Testis (tissue), 3 donors: ENCODE data around the gene ISX. TPM values are rescaled to one million over a fixed set of nuclear protein-coding genes. Genes with fewer than 3 reads are reported as not detected.
"Not testable (repeated sequence)": the region's sequence is repeated elsewhere in the genome, so short reads cannot be mapped to it uniquely, and the experiment has no call there.

Experiments
- DNase-seq: peaks from one replicate; pipeline ENCODE4 v3.0.0-alpha.2; 2019
- H3K27ac ChIP-seq, 2 donors: fragments of 200-600 bp; sonication (generic); one replicate each; pipeline ENCODE4 v1.5.1; 2019
- H3K27me3 ChIP-seq: fragments of 200-600 bp; sonication (generic); one replicate; pipeline ENCODE4 v1.5.1; 2019
- H3K36me3 ChIP-seq: fragments of 200-600 bp; sonication (generic); one replicate; pipeline ENCODE4 v1.5.1; 2017; ENCODE audit warnings: low read depth; ENCODE audit errors: missing control alignments
- H3K4me1 ChIP-seq: fragments of 200-600 bp; sonication (generic); one replicate; pipeline ENCODE4 v1.5.1; 2019
- H3K4me3 ChIP-seq, 2 donors: fragments of 200-600 bp; sonication (generic); one replicate each; pipeline ENCODE4 v1.5.1; 2017 to 2019
- H3K9me3 ChIP-seq: fragments of 200-600 bp; sonication (generic); one replicate; pipeline ENCODE4 v1.5.1; 2017
- CTCF ChIP-seq, 3 experiments: fragments of 450-650 bp in 2 of 3; fragments of 200-600 bp in 1 of 3; sonication (generic) in 1 of 3; IDR thresholded peaks; one replicate each; pipeline ENCODE4 v1.5.1; 2016 to 2019; ENCODE audit warnings: antibody characterized with exemption in 3 of 3, mild to moderate bottlenecking in 2 of 3, moderate library complexity in 1 of 3
- POLR2A ChIP-seq: fragments of 450-650 bp; IDR thresholded peaks from one replicate; pipeline ENCODE4 v1.6.1; 2017; ENCODE audit warnings: antibody characterized with exemption, mild to moderate bottlenecking, moderate library complexity
- WGBS, 2 donors: methylation state at CpG; one replicate each; pipeline ENCODE4 v1.1.5; 2018; 5-methylcytosine and 5-hydroxymethylcytosine counted together
- intact Hi-C: fragments of 100-400 bp; cut with DNase I; formaldehyde crosslinking; loops from one replicate; pipeline ENCODE4 v1.15.1; 2023; ENCODE audit warnings: low total_unique reads
- polyA plus RNA-seq: library from polyadenylated mRNA; stranded (reverse); fragments of 350-450 nt; fragmentation: Illumina TruSeq; extraction: RNeasy Lipid Tissue Mini Kit (QIAGEN cat#74804); gene quantifications from one replicate; pipeline ENCODE4 v1.2.3, GENCODE V29; 2014; ENCODE audit warnings: low read depth, low replicate concordance; ENCODE audit not compliant: insufficient read depth
- total RNA-seq, 2 donors: library from RNA; depleted of rRNA; stranded (reverse); fragments of >200 nt; gene quantifications; one replicate each; pipeline ENCODE4 v1.2.3, GENCODE V29; 2016

ISX gene
- total and polyA plus RNA-seq, 3 donors from 2014 or later = not detected

GRCh38 chr22:35043934-35044319, 22.0 kb upstream of the ISX start:
- no peak overlapping the region for H3K27ac ChIP-seq
- no peaks in the 10 kb centered on the region for H3K4me1 ChIP-seq
- H3K9me3 ChIP-seq = no peaks in the 10 kb centered on the region
- DNase-seq = no peak
- TF ChIP-seq POLR2A (no peak), CTCF (IDR thresholded peaks at IDR 0.05) (no peak)
- no peaks in the 10 kb centered on the region for H3K27me3 ChIP-seq
- 50 to 66% methylated on average over 2 of the region's 2 CpGs for WGBS, 2 donors
- H3K4me3 ChIP-seq = no peak overlapping the region
- intact Hi-C loops = no loop called here
- no peaks in the 10 kb centered on the region for H3K36me3 ChIP-seq

- Histone ChIP-seq H3K27me3 (no peaks in the 10 kb centered on the region), H3K4me1 (no peaks in the 10 kb centered on the region), H3K4me3 (no peak overlapping the region), H3K27ac (no peak overlapping the region), H3K9me3 (no peaks in the 10 kb centered on the region), H3K36me3 (no peaks in the 10 kb centered on the region)
- 85 to 86% methylated on average over 5 of the region's 5 CpGs for WGBS, 2 donors
- intact Hi-C loops = no loop called here
- TF ChIP-seq CTCF (IDR thresholded peaks at IDR 0.05) (no peak), POLR2A (no peak)
- no peak for DNase-seq
These were observed 21.2 kb upstream of the ISX start for GRCh38 chr22:35044607-35045390.

GRCh38 chr22:35045451-35045850, 20.5 kb upstream of the ISX start:
- DNase-seq = no peak
- intact Hi-C loops = no loop called here
- H3K36me3 ChIP-seq = no peaks in the 10 kb centered on the region
- H3K27ac ChIP-seq = no peak overlapping the region
- H3K4me1 ChIP-seq = no peaks in the 10 kb centered on the region
- no peaks in the 10 kb centered on the region for H3K9me3 ChIP-seq
- H3K4me3 ChIP-seq = no peak overlapping the region
- TF ChIP-seq POLR2A (no peak), CTCF (IDR thresholded peaks at IDR 0.05) (no peak)
- WGBS, 2 donors = 40 to 55% methylated on average over 9 of the region's 9 CpGs
- no peaks in the 10 kb centered on the region for H3K27me3 ChIP-seq

- no peaks in the 10 kb centered on the region for H3K27me3 ChIP-seq
- H3K4me1 ChIP-seq = no peaks in the 10 kb centered on the region
- intact Hi-C loops = no loop called here
- 95% methylated on average over 12 of the region's 12 CpGs for WGBS, 2 donors
- TF ChIP-seq CTCF (IDR thresholded peaks at IDR 0.05) (no peak), POLR2A (no peak)
- no peak overlapping the region for H3K27ac ChIP-seq
- H3K36me3 ChIP-seq = no peaks in the 10 kb centered on the region
- H3K9me3 ChIP-seq = no peaks in the 10 kb centered on the region
- H3K4me3 ChIP-seq = no peak overlapping the region
- DNase-seq = no peak
These were observed 19.1 kb upstream of the ISX start for GRCh38 chr22:35046744-35047462.

- H3K27me3 ChIP-seq, H3K4me3 ChIP-seq, H3K27ac ChIP-seq, intact Hi-C loops, H3K9me3 ChIP-seq, H3K4me1 ChIP-seq, H3K36me3 ChIP-seq, DNase-seq: not testable (repeated sequence)
- WGBS, 2 donors = 89 to 92% methylated on average over 4 of the region's 4 CpGs
These were observed 15.9 kb upstream of the ISX start for GRCh38 chr22:35050038-35050437.
